Middle frontal gyrus (tissue), 1 donor: ENCODE results near the gene FAIM2.
"Not testable (repeated sequence)": the region's sequence is repeated elsewhere in the genome, so short reads cannot be mapped to it uniquely, and the experiment has no call there.

Experiments used
- DNase-seq: peaks from one replicate; pipeline ENCODE4 v3.0.0-alpha.2; 2015; ENCODE audit warnings: low spot score; ENCODE audit errors: extremely low spot score

The FAIM2 gene

DNA sequence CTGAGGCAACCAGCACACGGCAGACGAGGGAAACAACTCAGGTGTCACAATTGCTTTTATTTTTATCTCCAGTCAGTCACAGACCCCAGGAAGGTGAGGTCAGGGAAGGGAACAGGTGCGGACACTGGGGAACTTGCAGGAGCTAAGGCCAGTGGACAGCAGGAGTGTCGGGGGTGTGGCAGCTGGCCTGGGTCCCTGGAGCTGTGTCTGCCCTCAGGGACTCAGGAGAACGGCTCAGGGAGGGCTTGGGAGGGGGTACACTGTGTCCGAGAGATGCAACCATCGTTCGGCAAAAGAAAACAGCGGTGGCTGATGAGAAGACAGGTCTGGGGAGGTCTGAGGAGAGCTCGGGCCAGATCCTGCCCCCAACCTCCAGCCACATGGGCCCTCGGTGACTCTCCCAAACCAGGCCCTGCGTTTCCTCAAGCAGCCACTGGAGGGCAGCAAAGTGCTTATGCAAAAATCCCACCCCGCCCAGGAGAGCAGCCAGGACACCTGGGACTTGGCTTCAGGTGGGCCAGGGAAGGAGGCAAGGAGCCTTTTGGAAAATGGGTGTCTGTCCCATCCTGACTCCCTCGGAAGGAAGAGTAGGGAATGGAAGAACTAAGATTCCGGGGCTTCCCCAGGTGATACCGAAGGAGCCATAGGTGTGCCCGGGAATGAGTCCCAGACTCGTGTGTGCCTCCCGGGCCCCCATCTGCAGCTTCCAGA, 36.7 kb downstream of the FAIM2 start:
- peak; percentile 42 for DNase-seq

DNA sequence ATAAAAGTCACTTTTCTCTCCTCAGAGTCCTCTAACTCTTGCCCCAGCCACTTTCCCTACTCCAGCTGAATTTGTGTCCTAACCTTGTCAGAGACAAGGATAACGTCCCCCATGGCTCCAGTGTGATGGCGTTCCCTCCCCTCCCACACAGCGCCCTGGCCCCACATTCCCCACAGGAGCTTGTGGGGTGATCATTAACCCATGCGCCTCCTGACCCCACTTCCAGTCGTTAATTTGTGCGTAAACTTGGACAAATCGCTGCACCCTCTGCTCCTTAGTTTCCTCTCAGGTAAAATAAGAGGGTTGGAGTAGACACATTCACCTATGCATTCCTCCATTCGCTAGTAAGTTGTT, 37.9 kb downstream of the FAIM2 start:
- DNase-seq = no peak

DNA sequence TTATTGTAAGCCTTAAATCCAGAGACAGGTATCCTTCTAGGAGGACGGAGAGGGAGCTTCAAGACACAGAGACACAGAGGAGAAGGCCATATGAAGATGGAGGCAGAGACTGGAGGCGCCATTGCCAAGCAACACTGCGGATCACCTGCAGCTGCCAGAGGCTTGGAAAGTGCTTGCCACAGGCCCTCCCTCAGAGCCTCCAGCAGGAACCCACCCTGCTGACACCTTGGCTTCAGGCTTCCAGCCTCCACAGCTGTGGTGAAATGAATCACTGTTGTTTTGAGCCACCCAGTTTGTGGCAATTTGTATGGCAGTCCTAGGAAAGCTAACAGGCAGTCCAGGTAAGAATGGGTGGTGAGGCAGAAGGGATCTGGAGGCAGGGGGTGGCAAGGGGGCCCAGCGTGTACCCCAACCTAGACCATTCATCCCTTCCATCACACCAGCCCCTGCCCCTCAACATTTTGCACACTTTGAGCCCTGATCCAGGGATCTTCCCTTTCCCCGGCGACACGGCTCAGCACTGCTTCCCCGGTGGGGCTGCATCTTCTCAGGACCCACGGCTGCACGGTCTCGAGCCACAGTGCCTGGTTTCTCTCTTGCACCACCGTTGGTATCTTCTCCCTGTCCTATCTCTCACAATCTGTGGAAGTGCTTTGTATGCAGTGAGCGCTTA, 38.5 kb downstream of the FAIM2 start:
- DNase-seq = no peak

DNA sequence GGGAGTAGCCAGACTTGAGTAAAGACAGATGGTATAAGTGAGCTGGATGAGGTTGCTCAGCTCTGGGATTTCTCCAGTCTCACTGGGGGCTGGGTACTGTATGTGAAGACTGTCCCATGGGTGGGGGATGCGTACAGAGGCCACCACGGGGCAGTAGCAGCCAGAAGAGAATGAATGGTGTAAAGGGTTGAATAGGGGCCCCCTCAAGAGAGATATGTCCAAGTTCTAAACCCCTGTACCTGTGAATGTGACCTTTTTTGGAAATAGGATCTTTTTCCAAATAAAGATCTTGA, 39.0 kb downstream of the FAIM2 start:
- DNase-seq = no peak

DNA sequence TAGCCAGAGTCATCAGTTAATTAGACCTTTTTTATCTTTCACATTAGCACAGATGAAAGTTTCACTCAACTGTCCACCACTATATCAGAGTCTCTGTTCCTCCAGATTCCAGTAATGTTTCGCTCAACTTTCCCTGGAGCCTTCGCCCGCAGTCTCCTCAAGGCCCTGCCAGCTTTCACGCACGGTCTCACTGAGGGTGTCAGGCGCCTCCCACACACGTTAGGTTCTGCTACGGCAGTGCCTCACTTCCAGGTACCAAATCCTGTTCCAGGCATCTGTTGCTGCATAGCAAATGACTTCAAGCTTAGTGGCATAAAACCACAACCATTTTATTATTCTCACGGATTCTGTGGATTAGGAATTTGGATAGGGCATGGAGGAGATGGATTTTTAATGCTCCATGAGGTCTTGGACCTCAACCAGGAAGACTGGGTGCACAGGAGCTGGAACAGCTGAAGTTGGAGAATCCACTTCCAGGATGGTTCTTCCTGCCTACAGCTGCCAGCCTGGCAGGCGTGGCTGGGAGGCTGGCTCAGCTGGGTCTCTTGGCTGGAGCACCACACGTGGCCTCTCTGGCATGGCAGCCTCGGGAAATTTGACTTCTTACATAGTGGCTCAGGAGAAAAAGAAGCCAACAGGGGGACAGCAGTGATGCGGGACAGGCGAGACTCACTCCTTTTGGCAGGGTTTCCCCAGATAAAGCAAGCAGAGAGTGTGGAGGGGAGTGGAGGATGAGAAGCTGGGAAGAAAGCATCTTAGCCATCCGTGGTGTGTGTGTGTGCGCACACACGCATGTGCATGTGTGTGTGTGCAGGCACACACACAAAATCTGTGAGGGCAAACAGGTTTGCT, 39.5 kb downstream of the FAIM2 start:
- DNase-seq = peak; percentile 21

DNA sequence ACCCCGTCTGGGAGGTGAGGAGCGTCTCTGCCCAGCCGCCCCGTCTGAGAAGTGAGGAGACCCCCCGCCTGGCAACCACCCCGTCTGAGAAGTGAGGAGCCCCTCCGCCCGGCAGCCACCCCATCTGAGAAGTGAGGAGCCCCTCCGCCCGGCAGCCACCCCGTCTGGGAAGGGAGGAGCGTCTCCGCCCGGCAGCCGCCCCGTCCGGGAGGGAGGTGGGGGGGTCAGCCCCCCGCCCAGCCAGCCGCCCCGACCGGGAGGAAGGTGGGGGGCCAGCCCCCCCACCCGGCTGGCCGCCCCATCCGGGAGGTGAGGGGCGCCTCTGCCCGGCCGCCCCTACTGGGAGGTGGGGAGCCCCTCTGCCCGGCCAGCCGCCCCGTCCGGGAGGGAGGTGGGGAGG, 42.8 kb downstream of the FAIM2 start:
- not testable (repeated sequence) for DNase-seq

DNA sequence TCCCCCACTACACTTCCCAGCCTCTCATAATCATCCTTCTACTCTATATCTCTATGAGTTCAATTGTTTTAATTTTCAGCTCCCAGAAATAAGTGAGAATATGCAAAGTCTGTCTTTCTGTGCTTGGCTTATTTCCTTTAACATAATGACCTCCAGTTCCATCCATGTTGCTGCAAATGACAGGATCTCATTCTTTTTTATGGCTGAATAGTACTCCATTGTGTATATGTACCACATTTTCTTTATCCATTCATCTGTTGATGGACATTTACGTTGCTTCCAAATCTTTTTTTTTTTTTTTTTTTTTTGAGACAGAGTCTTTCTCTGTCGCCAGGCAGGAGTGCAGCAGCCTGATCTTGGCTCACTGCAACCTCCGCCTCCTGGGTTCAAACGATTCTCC, 47.8 kb downstream of the FAIM2 start:
- DNase-seq = not testable (repeated sequence)

DNA sequence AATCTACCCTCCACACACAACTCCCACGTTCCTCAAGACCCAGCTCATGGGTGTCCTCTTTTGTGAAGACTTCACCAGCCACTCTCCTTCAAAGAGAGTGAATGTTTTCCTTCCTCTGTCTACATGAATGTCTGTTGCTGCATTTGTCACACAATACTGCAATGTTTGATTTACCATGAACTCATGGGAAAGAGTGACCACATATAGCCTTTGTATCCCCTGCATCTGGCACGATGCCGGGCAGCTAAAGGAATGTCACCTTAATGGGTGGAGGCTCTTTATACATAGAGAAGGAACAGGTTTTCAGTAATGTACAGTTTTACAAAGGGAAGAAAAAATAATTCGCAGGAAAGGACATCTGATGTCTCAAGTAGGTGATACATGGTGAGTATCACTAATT, 48.7 kb downstream of the FAIM2 start:
- DNase-seq = no peak

DNA sequence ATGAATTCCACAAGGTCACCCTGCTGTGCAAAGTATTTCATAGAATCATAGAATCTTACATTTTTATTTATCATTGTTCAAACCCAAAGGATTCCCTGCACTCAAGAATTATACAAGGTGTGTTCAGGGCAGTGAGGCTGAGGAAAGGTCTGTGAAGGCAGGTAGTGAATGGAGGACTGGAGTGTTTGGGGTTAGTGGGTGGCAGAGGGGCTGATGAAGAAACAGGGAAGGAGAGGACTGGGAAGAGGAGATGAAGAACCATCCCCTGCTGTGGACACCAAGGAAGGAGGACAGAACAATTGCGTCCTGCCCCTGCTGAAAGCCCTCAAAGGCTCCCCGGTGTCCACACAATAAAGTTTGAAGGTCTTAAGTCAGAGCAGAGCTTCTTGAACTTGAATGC, 50.0 kb downstream of the FAIM2 start:
- no peak for DNase-seq

DNA sequence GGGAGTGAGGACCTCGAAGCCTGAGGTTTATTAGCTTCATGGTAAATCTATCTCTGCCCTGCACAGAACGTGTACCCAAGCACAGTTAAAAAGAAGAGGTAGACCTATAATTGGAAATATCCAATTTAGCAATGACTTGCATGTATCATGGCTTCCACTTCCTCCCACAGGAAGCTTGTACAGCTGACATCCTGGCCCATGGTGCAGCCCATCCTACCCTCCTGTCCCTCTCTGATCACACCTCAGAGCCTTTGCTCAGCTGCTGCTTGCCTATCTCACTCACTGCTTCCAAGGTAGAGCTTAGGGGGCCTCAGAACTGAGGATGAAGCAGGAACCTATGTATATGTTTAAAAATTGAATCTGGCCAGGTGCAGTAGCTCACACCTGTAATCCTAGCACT, 56.5 kb downstream of the FAIM2 start:
- DNase-seq = no peak

DNA sequence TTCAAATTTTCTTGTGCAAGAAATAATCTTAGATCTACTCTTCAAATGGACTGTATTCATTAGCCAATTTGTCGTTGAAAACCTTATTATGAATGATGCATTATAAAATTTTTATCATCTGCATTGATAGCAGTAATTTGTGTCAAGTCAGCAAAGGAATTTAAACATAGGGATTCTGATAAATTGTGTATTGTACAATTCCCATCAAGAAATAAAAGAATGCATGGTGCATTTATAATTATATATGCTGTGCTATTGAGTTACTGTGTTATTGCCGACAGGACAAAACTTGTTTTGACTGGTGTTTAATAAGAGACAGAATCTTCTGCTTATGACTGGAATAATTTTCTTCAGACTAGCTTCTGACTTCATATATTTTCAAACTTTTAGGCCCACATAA, 57.7 kb downstream of the FAIM2 start:
- no peak for DNase-seq

DNA sequence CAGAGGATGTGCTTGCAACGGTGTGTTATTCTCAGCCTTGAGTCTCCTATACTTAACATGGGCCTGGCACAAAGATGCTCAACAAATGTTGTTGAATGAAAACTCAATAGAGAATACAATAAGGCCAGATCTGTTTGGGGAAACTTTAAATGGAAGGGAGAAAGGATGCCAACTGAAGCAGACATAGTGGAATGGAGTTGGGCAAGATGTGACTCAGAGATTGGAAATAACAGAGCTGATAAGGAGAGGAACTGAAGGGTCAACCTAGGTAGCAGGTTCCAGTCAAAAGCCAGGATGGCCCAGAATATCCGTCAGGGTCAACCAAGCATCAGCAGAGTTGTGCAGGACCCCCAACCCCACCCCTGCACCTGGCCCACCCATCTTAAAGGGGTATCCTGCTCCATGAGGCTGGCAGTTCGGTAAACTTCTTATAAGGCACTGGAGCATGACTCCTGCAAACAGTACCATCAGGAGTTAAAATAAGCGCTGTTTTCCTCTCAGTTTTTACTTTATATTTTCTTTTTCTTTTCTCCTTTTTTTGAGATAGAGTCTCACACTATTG, 59.7 kb downstream of the FAIM2 start:
- DNase-seq = no peak

DNA sequence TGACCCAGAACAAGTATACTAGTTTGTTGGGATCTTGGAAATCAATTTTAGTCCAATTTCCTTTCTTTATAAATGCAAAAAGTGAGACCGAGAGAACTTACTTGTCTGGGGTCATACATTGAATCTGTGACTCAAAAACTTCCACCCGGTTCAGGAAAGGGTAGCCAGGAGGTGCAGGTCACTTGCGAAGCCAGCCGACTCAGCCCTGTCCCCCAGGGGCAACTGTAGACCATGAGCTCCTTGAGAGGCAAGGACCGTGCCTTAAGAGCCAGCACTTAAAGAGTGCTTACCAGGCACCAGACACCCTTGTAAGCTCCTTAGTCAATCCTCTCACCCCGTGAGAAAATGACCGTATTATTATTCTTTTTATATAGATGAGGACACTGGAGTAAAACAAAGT, 60.3 kb downstream of the FAIM2 start:
- no peak for DNase-seq

DNA sequence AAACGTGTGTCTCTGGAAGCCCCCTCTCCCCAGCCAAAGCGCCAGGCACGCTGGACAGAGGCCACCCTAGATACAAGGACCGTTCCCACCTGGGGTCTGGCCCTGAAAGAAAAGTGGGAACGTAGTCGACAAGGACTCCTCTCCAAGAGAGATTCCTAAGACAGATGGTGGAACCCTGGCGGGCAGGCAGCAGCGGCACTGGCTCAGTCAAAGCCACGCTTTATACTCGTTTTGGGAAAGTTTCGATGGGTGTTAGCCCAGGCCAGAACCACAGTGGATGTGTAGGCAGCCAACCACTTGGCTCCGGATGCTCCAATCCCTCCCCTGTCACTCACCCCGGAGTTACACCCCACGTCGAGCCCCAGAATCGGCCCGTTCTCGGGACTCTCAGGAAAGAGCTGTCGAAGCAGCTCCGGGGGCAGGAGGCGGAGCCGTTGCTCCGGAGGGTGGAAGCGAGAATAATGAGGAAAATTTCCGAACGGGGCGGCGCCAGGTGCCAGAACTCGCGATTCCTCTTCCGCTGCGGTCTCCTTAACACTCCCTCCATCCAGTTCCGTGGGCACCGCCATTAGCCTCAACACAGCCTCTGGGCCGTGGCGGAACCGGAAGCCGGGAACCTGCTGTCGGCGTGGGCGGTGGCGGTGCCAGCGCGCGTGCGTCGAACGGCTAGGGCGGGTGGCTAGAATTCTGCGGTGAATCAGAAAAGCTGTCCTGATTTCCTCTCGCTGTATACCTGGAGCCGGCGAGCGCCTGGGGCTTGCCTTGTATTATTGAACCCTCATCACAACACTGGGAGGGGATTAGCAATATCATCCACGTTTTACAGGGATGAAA, 61.0 kb downstream of the FAIM2 start, which contains the start of gene BCDIN3D:
Gene BCDIN3D (minus strand): TSS at position 588 of the 834 bp plus-strand sequence. CDS start 19 bp downstream, at position 569.
- DNase-seq = peak; percentile 90

DNA sequence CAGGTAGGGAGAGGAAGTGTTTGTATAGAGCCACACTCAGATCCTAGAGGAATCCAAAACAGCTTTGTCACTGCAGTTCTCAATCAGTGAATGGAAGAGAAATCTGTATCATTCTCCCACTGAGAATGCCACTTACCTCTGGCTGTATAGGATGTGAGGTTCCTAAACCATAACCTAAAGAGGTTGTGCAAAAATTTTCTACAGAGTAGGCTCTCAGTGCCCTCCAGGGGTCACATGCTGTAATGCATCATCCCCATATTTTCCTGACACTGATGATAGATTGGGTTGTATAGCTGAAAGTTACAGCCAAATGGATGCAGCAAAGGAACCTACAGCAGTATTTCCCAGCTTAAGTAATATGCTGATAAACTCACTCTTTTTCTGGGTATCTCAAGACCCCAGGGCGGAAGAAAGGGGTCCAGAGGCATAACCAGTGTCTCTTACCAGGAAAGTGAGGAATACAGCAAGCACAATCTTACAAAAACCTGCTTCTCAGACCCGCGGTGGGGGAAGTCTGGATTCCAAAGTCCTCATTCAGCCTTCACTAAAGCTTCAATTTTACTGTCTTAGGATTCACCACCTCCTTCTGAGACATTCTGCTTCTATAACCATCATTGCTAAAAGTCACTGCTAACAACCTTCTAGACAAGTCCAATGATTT, 64.6 kb downstream of the FAIM2 start:
- no peak for DNase-seq

DNA sequence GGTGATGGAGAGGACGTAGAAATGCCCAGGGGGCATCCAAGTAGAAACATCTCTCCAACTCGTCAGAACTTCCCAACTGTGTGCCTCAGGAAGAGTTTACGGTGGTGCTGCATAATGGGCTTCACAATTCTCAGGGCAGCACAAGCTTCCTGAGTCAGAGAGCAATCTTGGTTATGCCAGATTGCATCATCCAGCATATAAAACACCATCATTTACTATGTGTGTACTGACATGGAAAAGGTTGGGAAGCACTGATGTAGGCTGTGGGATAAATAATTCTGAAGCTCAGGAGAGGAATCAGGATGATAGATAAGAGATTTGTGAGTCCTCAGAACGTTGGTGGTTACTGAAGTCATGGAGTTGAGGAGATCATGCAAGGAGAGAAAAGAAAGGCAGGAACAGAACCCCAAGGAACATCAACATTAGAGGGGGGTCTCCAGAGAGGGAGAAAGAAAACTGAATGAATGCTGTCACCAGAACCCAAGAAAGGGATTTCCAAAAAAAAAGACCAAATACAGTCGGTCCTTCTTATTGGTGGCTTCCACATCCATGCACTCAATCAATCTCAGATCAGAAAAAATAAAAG, 70.8 kb downstream of the FAIM2 start:
- DNase-seq = no peak

DNA sequence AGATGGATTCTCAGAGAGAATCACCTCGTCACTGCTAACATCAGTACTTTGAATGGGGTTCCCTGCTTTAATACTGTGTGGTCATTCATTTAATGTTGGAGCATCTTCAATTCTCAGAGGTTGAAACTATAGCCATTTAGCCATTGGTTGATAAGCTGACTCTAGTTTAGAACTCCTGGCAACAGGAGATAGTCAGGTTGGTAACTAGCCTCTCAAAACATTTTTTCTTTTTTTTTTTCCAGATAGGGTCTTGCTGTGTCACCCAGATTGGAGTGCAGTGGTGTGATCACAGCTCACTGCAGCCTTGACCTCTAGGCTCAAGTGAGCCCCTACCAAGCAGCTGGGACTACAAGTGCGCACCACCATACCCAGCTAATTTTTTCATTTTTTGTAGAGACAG, 72.0 kb downstream of the FAIM2 start:
- no peak for DNase-seq

DNA sequence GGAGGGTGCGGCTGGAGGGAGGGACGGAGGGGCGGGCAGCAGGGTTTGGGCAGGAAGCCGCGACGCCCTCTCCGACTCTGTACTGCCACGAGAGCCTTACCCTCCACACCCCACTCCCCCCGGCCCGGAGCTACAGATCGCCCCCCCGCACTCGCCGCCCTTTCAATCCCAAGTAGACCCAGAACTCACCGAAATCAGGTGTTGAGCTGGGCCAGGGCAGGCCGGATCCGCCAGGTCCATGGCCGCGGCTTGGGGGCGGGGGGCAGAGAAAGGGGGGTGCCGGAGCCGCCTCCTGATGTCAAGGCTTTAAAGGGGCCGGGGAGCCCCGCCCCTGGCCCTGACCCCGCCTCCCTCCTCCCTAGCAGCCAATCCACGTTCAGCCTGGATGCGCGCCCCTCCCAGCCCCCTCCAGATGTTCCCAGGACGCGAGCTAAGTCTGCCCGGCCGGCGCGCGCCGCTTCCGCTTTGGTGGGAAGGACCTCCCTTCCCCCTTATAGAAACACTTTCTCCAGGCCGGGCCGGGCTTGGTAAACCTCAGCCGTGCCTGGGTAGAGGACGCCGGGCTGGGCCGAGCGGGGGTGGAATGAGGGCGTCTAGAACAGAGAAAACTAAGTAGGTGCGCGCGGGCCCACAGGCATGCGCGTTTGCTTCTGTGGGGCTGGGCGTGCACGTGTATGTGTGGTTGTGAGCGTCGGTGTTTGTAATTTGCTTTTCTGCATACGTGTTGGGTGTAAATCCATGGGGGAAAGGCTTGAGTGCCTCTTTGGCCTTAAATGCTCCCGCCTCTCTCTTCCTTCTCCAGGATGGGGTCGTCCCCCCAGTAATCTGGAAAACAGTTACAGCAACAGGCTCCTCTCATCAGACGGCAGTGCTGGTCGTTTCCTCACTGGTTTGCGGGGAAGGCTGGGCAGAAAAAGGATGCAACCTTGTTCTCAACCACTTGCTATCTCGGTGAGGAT, 75.3 kb downstream of the FAIM2 start, which contains the start of gene NCKAP5L:
Gene NCKAP5L (minus strand): TSS at position 281 of the 959 bp plus-strand sequence. CDS start 24,369 bp downstream, outside the sequence.
- peak; percentile 82 for DNase-seq
